ENCODE measurements around the gene CNTN4.
A peak's percentile ranks its signal among the peaks of the same experiment; 100 is the strongest.

The CNTN4 gene

DNA sequence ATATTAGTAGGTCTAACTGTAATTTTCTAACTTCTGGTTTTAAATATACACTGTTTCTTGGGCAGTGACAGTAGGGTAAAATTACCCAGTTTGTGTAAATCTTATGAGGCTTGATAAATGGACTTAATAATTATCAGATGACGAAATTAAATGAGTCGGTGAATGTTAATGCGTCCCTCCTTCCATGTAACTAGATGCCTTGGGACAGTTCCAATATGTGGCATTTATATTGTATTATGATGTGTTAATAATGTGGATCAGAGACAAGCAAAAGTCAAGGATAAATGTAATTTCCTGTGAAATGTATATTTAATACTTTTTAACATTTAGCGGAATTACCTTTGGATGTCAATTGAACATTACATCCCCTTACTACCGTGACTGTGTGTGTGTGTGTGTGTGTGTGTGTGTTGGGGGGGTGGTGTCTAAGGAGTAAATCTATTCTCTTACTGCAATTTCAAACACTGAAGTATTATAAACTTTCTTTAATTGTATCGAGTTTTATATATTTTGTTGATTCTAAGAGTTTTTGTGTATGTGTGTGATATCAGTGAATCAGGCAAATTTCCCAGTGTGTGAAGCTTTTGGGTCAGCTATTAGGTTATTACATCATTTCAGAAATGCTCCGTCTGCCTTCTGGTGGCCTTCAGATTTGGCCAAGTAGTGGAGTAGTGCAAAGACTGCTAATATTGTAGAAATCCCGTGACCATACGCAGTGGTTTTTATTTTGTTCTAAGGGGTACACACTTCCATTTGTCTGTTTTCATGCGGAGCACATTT, 50.1 kb downstream of the CNTN4 start:
- DNase-seq (ENCODE audit: low read depth) = no peak
- TF ChIP-seq, protein P1, sequence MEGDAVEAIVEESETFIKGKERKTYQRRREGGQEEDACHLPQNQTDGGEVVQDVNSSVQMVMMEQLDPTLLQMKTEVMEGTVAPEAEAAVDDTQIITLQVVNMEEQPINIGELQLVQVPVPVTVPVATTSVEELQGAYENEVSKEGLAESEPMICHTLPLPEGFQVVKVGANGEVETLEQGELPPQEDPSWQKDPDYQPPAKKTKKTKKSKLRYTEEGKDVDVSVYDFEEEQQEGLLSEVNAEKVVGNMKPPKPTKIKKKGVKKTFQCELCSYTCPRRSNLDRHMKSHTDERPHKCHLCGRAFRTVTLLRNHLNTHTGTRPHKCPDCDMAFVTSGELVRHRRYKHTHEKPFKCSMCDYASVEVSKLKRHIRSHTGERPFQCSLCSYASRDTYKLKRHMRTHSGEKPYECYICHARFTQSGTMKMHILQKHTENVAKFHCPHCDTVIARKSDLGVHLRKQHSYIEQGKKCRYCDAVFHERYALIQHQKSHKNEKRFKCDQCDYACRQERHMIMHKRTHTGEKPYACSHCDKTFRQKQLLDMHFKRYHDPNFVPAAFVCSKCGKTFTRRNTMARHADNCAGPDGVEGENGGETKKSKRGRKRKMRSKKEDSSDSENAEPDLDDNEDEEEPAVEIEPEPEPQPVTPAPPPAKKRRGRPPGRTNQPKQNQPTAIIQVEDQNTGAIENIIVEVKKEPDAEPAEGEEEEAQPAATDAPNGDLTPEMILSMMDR (IDR thresholded peaks at IDR 0.05; ENCODE audit: low read depth, low read length, missing control alignments) = no peak
- H3K4me3 ChIP-seq (ENCODE audit: low read depth, low read length) = no peak overlapping the region

DNA sequence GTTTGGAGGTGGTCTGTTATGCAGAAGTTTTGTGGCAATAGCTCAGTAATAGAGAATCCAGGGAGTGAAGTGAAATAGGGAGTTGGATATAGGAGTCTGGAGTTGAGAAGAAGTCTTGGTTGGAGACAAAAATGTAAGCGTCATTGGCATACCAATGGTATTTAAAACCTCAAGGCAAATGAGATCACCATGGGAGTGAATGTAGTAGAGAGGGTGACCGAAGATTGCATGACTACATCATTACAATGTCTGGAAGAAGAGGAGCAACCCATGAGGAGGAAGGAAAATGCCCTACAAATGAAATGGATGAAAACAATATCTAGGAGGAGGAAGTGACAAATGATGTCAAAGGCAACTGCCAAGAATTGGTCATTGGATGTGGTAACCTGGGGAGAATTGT, 54.4 kb downstream of the CNTN4 start:
- no peak overlapping the region for H3K4me3 ChIP-seq (ENCODE audit: low read depth, low read length)
- no peak for DNase-seq (ENCODE audit: low read depth)
- TF ChIP-seq, protein P1 (IDR thresholded peaks at IDR 0.05; ENCODE audit: low read depth, low read length, missing control alignments) = no peak

DNA sequence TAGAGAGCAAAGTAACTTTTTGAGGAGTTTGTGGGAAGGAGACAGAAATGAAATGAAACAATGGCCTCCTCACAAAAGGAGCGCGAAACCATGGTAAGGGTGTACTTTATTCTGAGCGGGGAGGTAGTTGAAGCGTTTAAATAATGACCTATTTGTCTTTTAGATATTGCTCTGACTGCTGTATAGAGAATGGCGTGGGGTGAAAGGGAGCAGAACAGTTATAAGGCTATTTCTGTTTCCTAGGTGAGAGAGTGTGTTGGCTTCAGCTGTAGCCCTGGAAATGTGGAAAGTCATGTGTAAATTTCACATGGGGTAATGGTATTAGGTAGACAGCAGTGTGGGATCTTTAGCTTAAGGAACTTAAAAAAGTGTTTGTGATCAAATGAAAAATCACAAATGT, 54.9 kb downstream of the CNTN4 start:
- TF ChIP-seq, protein P1 (IDR thresholded peaks at IDR 0.05; ENCODE audit: low read depth, low read length, missing control alignments) = no peak
- H3K4me3 ChIP-seq (ENCODE audit: low read depth, low read length) = no peak overlapping the region
- no peak for DNase-seq (ENCODE audit: low read depth)

DNA sequence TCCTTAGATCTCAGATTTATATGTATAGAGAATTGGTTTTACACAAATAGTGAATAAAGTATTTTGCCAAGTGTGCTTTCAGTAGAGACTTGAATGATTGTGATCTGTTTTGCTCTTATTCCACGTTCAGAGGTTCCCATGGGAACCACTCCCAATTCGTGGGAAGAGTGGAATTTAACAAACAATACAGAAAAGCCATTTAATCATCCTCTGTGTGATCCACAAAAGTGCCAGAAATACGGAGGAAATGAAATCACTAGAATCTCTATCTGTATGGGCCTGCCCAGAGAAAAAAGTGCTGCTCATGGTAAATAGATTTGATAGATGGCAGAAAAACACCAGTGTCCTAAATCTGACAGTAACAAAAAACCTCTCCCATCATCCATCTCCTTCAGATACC, 56.0 kb downstream of the CNTN4 start:
- DNase-seq (ENCODE audit: low read depth) = no peak
- TF ChIP-seq, protein P1 (IDR thresholded peaks at IDR 0.05; ENCODE audit: low read depth, low read length, missing control alignments) = no peak
- no peak overlapping the region for H3K4me3 ChIP-seq (ENCODE audit: low read depth, low read length)

DNA sequence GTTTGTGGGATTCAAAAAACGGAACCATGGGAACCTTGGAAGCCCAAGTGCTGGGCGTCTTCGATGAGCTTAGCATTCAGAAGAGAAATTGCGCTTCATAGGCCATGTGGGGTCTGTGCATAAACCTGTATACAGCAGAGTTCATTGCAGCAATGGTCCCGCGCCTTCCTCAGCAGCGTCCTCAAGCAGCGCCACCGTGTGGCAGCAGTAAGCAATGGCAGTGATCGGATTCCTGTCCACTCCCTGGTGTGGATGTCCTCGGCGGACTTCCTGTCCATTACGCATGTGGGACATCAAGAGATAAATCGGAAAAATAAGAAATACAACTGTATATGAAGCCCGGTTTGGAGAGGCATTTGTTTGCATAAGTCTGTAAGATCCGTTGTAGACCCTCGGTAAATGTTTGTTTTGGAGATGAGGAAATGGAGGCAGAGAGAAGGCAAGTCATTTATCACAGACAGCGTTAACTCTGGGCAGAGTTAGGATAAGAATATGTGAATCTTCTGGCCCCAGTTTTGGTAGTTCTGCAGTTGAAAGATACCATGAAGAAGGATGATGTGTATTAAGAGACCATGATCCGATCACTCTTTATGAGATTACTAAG, 57.7 kb downstream of the CNTN4 start:
- no peak overlapping the region for H3K4me3 ChIP-seq (ENCODE audit: low read depth, low read length)
- DNase-seq (ENCODE audit: low read depth) = no peak
- TF ChIP-seq, protein P1 (IDR thresholded peaks at IDR 0.05; ENCODE audit: low read depth, low read length, missing control alignments) = peak; percentile 95

DNA sequence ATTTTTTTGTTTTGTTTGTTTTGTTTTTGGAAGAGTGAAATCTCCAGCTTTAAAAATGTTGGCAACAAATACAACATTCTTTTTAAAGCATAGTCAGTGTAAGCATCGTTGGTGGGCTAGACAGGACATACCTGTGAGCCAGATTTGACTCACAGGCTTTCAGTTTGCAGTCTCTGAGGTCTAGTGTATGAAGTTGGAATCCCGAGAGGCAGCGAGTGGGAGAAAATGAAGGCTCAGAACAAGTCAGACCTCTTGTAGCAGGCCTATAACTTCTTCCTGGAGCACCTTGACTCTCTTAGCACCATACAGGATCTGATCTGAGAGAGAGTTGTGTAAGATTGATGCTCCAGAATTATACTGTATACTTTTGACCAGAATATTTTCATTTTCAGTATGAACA, 60.2 kb downstream of the CNTN4 start:
- TF ChIP-seq, protein P1 (IDR thresholded peaks at IDR 0.05; ENCODE audit: low read depth, low read length, missing control alignments) = no peak
- DNase-seq (ENCODE audit: low read depth) = no peak
- no peak overlapping the region for H3K4me3 ChIP-seq (ENCODE audit: low read depth, low read length)

DNA sequence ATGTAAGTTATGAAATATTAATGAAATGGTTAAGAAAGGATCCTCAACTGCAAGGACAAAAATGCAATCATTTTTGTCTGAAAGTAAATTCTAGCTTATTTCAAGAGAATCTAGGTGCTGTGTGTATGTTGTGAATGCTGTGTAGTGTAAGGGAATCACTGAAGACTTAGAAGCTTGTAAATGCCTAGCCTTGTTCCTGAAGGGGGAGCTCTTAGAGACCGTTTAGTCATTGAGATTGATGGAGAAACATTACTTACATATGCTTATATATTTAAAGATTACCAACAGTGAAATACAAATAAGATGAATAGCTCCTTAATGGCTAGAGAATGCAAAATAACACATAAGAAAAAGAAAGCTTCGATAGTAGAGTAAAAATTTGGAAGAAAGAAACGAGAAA, 67.9 kb downstream of the CNTN4 start:
- TF ChIP-seq, protein P1 (IDR thresholded peaks at IDR 0.05; ENCODE audit: low read depth, low read length, missing control alignments) = no peak
- H3K4me3 ChIP-seq (ENCODE audit: low read depth, low read length) = no peak overlapping the region
- DNase-seq (ENCODE audit: low read depth) = no peak
